Renal pelvis (tissue), 4 donors: ENCODE results near the gene LRRFIP1. TPM values are rescaled to one million over a fixed set of nuclear protein-coding genes. Genes with fewer than 3 reads are reported as not detected.

Source experiments
- DNase-seq: peaks from one replicate; pipeline ENCODE4 v3.0.0-alpha.2; 2013
- polyA plus RNA-seq, 3 donors: library from polyadenylated mRNA; unstranded; fragments of 120-200 nt; gene quantifications; one replicate each; pipeline ENCODE4 v1.2.1, GENCODE V29; 2013; ENCODE audit not compliant: insufficient read length in 3 of 3

The LRRFIP1 gene
- polyA plus RNA-seq, 3 donors: 68.9 to 105 (median 84.8) TPM

DNA sequence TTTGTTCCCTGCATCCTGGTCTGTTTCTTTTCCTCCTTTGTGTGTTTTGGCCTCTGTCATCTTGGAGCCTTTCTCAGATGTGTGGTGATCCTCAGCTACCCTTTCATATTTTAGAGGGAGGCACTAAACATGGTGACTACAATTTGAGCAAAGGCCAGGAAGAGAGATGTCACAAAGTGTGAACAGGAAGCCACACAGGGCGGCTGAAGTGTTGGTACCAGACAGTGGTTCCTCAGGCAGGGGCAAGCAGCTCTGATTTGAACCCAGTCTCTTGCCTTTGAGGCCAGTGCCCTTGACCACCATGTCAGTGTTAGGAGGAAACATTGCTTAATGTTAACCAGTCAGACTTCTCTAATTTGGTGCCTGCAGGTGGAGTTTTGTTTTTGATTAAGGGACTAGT, 9.2 kb downstream of the LRRFIP1 start:
- no peak for DNase-seq

DNA sequence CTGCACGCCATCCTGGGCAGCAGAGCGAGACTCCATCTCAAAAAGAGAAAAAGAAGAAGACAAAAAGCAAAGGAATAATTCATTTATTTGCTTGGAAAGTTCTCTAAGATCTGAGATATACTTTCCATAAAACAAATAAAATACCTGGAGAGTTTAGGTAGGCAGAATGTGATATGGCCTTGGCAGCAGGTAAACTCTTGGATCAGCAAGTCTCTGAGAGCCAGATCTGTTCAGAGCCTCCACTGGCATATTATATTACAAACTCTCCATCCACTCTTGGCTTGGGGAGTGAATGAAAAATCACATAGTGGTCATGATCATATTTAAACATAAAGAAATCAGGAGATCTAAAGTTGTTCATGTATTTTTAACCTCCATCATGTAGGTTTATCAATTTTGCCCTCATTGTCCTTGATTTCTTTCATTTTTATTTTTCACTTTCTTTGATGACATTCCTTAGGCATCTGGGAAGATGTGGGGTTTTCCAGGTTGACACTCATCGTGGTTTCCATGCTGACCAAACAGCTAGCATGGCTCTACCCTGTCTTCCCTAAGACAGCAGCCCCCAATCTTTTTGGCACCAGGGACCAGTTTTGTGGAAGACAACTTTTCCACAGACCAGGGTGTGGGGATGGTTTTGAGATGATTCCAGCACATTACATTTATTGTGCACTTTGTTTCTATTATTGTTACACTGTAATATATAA, 10.2 kb downstream of the LRRFIP1 start:
- DNase-seq: no peak

DNA sequence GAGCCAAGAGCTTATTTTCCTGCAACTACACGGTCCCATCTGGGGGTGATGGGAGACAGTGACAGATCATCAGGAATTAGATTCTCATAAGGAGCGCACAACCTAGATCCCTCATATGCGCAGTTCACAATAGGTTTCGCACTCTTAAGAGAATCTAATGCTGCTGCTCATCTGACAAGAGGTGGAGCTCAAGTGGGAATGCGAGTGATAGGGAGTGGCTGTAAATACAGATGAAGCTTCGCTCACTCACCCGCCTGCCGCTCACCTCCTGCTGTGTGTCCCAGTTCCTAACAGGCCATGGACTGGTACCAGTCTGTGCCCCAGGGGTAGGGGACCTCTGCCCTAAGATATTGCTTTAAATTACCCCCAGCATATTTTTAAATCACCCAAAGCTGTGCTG, 10.8 kb downstream of the LRRFIP1 start:
- no peak for DNase-seq

- no peak for DNase-seq
These were observed 11.9 kb downstream of the LRRFIP1 start for GRCh38 chr2:237639052-237639835.

DNA sequence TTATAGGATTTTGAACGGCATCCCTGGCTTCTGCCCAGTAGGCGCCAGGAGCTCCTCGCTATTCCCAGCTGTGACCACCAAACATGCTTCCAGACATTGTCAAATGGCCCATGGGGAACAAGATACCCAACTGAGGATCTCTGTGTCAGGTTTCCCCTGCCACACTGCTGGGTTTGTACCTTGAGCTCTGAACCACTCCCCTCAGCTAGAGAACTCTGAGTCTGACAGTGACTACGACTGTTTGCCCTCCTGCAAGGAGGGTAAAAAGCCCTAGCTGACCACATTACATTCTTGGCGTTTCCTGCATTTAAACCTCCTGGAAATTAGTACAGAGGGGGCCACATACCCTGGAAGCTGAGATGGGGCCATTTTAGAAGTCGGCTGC, 12.4 kb downstream of the LRRFIP1 start:
- no peak for DNase-seq

- DNase-seq: no peak
These were observed 13.2 kb downstream of the LRRFIP1 start for GRCh38 chr2:237640493-237640998.

DNA sequence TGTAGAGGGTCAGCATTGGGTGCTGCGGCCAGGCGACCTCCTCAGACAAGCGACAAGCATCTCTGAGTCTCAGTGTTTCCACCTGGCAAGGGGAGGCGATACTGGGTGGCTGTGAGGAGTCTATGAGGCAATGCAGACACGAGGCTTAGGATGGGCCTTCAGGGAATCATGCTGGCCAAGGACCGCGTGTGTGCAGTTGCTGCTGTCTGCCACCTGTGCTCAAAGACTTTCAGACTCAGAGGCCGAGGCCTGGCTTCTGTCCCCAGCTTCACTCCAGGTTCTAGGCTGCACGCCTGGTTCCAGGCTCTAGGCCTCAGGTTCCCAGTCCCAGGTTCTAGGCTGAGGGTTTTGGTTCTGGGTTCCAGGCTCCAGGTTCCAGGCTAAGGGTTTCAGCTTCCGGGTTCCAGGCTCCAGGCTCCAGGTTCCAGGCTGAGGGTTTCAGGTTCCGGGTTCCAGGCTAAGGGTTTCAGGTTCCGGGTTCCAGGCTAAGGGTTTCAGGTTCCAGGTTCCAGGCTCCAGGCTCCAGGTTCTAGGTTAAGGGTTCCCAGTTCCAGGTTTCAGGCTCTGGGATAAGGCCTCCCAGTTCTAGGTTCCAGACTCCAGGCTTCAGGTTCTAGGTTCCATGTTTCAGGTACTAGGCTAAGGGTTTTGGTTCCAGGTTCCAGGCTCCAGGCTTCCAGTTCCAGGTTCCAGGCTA, 14.8 kb downstream of the LRRFIP1 start:
- no peak for DNase-seq

DNA sequence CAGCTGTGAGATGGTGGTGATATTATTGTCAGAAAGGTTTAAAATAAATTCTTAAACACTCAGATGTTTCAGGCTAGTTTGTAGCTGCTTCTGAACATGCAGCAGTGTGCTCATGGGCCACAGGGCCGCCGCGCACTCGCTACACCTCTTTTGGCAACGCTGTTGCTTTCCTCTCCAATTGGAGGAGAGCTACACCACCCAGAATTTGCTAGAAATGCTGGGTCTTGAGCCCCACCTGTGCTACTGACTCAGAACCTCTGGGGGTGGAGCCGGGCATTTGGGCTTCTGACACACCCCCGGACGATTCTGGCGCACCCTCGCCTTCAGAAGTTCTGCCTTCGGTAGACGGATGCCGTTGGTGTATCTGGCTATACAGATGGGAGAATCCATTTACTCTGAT, 15.7 kb downstream of the LRRFIP1 start:
- DNase-seq: no peak

- peak; percentile 58 for DNase-seq
These were observed 16.4 kb downstream of the LRRFIP1 start for GRCh38 chr2:237643582-237644380.

- no peak for DNase-seq
These were observed 17.0 kb downstream of the LRRFIP1 start for GRCh38 chr2:237644381-237644703.

GRCh38 chr2:237645261-237645660, 17.9 kb downstream of the LRRFIP1 start:
- no peak for DNase-seq

GRCh38 chr2:237647176-237648015, 20.0 kb downstream of the LRRFIP1 start:
- no peak for DNase-seq

- no peak for DNase-seq
These were observed 20.6 kb downstream of the LRRFIP1 start for GRCh38 chr2:237648016-237648381.

DNA sequence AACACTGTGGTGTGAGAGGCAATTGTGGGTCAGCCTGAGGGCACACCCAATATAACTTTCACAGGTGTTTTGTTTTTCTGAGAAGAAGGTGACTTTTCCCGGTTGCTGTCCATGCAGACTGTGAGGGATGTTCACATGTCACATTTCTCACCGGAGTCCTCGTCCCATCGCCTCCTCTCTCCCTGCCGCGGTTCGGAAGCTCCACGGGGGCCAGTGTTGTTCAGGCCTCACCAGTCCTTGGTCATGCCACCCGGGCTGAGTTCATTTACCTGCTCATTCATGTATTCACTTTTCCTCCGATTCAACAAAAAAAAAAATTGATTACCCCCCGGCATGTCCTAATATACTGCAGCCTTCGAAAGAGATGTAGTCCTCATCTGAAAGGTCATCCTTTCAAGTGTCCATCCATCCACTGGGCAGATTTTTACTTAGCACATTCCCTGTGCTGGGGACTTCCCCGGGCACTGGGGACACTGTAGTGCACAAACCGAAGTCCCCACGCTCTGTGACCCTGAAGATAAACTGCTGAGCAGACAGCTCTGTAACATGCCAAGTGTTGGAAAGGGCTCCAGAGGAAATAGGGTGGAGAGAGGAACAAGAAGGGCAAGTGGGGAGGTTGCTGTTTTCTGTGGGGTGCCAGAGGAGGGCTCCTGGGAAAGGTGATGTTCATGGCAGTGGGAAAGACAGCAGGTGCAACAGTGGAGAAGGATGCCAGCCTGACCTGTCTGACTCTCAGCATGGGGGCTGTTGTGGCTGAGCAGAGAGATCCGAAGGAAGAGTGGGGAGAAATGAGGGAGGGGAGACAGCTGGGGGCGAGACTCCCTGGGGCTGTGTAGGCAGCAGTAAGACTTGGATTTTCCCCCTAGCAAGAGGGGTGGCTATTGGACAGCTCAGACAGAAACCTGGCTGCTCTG, 22.4 kb downstream of the LRRFIP1 start:
- DNase-seq: no peak

DNA sequence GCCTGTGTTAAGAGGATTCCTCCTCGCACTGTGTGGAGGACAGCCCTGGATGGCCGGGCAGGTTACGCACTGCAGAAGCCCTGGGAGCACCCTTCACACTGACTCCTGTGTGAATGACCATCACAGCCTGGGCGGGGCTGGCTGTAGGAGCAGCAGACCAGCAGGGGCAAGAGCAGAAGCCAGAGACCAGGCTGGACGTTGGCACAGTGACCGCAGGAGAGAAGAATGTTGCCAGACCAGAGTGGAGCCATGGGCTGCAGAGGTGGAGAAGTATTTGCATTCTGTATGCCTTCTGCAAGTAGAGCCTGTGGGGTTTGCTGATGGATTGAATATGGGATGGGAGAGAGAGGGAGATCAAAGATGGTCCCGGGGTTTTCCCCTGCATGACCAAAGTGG, 23.1 kb downstream of the LRRFIP1 start:
- DNase-seq: no peak

DNA sequence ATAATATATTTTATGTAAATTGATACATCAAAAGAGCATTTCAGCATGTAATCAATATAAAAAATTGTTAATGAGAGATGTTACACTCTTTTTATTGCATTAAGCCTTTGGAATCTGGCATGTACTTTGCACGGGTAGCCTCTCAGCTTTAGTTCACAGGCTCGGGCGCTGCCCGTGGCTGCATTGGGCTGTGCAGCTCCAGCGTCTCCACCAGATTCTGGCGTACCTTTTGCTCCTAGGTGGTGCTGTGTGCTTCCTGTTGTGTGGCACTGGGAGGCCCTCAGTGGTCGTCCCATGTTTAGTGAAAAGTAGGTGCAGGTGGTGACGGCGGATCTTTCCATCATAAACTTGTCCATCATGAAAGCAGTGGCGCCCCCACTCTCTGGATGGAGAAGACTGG, 24.4 kb downstream of the LRRFIP1 start:
- DNase-seq: no peak

GRCh38 chr2:237652181-237652580, 24.8 kb downstream of the LRRFIP1 start:
- DNase-seq: no peak

DNA sequence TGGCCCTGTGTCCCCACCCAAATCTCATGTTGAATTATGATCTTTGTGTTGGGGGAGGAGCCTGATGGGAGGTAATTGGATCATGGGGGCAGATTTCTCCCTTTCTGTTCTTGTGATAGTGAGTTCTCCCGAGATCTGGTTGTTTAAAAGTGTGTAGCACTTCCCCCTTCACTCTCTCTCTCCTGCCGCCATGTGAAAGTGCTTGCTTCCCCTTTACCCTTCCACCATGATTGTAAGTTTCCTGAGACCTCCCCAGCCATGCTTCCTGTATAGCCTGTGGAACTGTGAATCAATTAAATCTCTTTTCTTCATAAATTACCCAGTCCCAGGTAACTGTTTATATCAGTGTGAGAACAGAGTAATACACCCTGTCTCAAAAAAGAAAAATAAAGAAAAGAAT, 25.5 kb downstream of the LRRFIP1 start:
- no peak for DNase-seq

GRCh38 chr2:237653776-237654558, 26.6 kb downstream of the LRRFIP1 start:
- DNase-seq: no peak
